ENCODE measurements around the gene MRPS31. TPM values are rescaled to one million over a fixed set of nuclear protein-coding genes. Genes with fewer than 3 reads are reported as not detected.
"Not testable (repeated sequence)": the region's sequence is repeated elsewhere in the genome, so short reads cannot be mapped to it uniquely, and the experiment has no call there.

MRPS31 gene
- total RNA-seq, 2 donors from 2014 or later = 17.8 to 31.5 TPM

DNA sequence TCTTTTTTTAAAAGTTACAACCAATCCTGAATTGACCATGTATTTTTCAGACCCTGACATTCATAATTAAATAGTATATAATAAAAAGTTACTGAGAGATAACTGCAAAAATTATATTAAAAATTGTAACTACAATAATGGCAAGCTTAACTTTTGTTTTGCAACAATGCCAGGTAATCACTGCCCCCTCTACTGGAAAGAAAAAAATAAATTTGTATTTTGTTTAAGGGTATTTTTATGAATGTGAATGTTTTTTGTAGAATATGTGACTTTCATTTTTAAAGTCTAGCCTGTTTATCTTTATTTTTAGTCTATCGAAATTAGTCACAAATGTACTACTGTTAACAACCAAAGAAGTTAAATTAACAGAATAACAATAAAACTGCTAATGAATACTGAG, 21.7 kb downstream of the MRPS31 start:
- Histone ChIP-seq H3K4me1 (no peaks in the 10 kb centered on the region), H3K27me3 (no peaks in the 10 kb centered on the region), H3K27ac (no peak overlapping the region), H3K4me3 (no peak overlapping the region), H3K9me3 (no peaks in the 10 kb centered on the region), H3K36me3 (peaks cover 22% of the 10 kb centered on the region)
- peak in 1 of 2 donors; percentile 27 for TF ChIP-seq CTCF (IDR thresholded peaks at IDR 0.05)
- no peak for DNase-seq (ENCODE audit: low spot score)

DNA sequence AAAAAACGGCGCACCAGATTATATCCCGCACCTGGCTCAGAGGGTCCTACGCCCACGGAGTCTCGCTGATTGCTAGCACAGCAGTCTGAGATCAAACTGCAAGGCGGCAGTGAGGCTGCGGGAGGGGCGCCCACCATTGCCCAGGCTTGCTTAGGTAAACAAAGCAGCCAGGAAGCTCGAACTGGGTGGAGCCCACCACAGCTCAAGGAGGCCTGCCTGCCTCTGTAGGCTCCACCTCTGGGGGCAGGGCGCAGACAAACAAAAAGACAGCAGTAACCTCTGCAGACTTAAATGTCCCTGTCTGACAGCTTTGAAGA, 35.8 kb downstream of the MRPS31 start:
- not testable (repeated sequence) for H3K27me3 ChIP-seq; H3K36me3 ChIP-seq; H3K27ac ChIP-seq; DNase-seq (ENCODE audit: low spot score); H3K4me1 ChIP-seq; H3K4me3 ChIP-seq; H3K9me3 ChIP-seq

- not testable (repeated sequence) for H3K27ac ChIP-seq; H3K9me3 ChIP-seq; DNase-seq (ENCODE audit: low spot score); H3K4me1 ChIP-seq; H3K36me3 ChIP-seq; H3K4me3 ChIP-seq; H3K27me3 ChIP-seq
These were observed 36.3 kb downstream of the MRPS31 start for GRCh38 chr13:40734536-40735231.

- Histone ChIP-seq H3K4me1 (no peaks in the 10 kb centered on the region), H3K27ac (no peak overlapping the region), H3K4me3 (no peak overlapping the region), H3K9me3 (no peaks in the 10 kb centered on the region), H3K36me3 (peaks cover 12% of the 10 kb centered on the region), H3K27me3 (no peaks in the 10 kb centered on the region)
- no peak for DNase-seq (ENCODE audit: low spot score)
- TF ChIP-seq CTCF (IDR thresholded peaks at IDR 0.05) = no peak
These were observed 38.3 kb downstream of the MRPS31 start for GRCh38 chr13:40732658-40733057.

DNA sequence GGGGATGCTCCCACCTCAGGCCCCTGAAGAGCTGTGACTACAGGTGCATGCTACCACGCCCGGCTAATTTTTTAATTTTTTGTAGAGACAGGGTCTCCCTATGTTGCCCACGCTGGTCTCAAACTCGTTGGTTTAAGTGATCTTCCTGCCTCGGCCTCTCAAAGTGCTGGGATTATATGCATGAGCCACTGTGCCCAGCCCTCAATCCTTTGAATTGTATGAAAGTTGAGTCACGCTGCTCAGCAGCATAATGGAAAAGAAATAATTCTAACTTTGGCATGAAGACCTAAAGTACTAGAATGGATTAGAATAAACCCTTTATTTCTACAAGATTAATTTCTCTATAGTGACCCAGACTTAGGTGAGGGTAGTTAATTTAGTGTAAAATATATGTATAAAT, 42.4 kb downstream of the MRPS31 start:
- no peak overlapping the region for H3K4me3 ChIP-seq
- DNase-seq (ENCODE audit: low spot score) = no peak
- no peak overlapping the region for H3K27ac ChIP-seq
- H3K27me3 ChIP-seq = no peaks in the 10 kb centered on the region
- H3K4me1 ChIP-seq = no peaks in the 10 kb centered on the region
- TF ChIP-seq CTCF (IDR thresholded peaks at IDR 0.05) = no peak
- peaks cover 12% of the 10 kb centered on the region for H3K36me3 ChIP-seq
- H3K9me3 ChIP-seq = no peaks in the 10 kb centered on the region

DNA sequence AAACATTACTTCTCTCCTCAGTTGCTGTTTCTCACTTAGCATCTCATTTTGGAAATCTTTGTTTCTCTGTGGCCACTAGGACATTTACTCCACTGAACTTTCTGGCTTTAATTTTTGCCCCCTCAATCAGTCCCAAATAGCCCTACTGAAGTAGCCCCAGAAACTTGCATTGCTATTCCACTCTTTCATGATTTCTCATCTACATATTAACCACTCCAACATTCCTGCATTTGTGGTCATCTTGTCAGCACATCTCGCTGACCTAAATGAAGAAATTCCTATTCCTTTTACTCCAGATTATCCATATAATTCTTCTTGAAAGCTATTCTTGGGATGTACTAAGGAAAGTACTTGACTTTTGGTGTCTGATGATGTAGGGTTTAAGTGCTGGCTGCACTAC, 56.6 kb downstream of the MRPS31 start:
- not testable (repeated sequence) for H3K4me3 ChIP-seq; H3K27ac ChIP-seq; DNase-seq (ENCODE audit: low spot score); H3K4me1 ChIP-seq; H3K27me3 ChIP-seq
- Histone ChIP-seq H3K36me3 (peaks cover 12% of the 10 kb centered on the region), H3K9me3 (peaks cover 0 to 15% of the 10 kb centered on the region in 2 donors)

DNA sequence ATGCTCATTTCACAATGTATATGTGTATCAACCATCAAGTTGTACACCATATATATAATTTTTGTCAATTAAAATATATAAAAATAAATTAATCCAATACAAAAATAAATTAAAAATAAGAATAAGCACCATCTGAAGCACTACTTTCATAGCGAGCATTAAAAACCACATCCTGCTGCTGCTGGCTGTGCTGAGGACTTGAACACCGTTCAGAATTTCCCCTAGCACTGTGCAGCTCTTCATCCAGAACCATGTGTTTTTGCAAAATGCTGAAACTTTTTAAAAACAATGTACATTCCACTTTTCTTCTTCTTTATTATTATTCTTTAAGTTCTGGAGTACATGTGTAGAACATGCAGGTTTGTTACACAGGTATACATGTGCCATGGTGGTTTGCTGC, 64.6 kb downstream of the MRPS31 start:
- H3K4me3 ChIP-seq = no peak overlapping the region
- no peaks in the 10 kb centered on the region for H3K36me3 ChIP-seq
- peaks cover 3 to 27% of the 10 kb centered on the region in 2 donors for H3K9me3 ChIP-seq
- no peaks in the 10 kb centered on the region for H3K4me1 ChIP-seq
- no peak for TF ChIP-seq CTCF (IDR thresholded peaks at IDR 0.05)
- H3K27me3 ChIP-seq = no peaks in the 10 kb centered on the region
- DNase-seq (ENCODE audit: low spot score) = no peak
- H3K27ac ChIP-seq = no peak overlapping the region

Data from right atrium auricular region (tissue), 2 donors.